Hepatocyte (in vitro differentiated cells): ENCODE data around the gene TMCC2. TPM values are rescaled to one million over a fixed set of nuclear protein-coding genes. Genes with fewer than 3 reads are reported as not detected.

Source experiments
- DNase-seq: peaks from one replicate; pipeline ENCODE4 v3.0.0-alpha.2; 2016; ENCODE audit warnings: low spot score
- H2AFZ ChIP-seq: fragments of 200-600 bp; sonication (generic); 2 replicates; pipeline ENCODE4 v1.6.0; 2016; ENCODE audit warnings: antibody characterized with exemption, mild to moderate bottlenecking
- H3K27ac ChIP-seq: fragments of 200-600 bp; sonication (generic); 2 replicates; pipeline ENCODE4 v1.5.1; 2016; ENCODE audit warnings: mild to moderate bottlenecking
- H3K27me3 ChIP-seq: fragments of 200-600 bp; sonication (generic); 2 replicates; pipeline ENCODE4 v1.6.1; 2016
- H3K36me3 ChIP-seq: fragments of 200-600 bp; sonication (generic); replicated peaks from 2 replicates; pipeline ENCODE4 v1.5.1; 2016; ENCODE audit warnings: low read depth; ENCODE audit not compliant: insufficient read depth
- H3K4me1 ChIP-seq: fragments of 200-600 bp; sonication (generic); 2 replicates; pipeline ENCODE4 v1.5.1; 2016; ENCODE audit warnings: mild to moderate bottlenecking, moderate library complexity; ENCODE audit not compliant: insufficient read depth
- H3K4me2 ChIP-seq: fragments of 200-600 bp; sonication (generic); 2 replicates; pipeline ENCODE4 v1.6.0; 2016
- H3K4me3 ChIP-seq: fragments of 200-600 bp; sonication (generic); 2 replicates; pipeline ENCODE4 v1.5.1; 2016; ENCODE audit warnings: mild to moderate bottlenecking
- H3K79me2 ChIP-seq: fragments of 200-600 bp; sonication (generic); 2 replicates; pipeline ENCODE4 v1.6.0; 2017; ENCODE audit warnings: mild to moderate bottlenecking
- H3K9me2 ChIP-seq: fragments of 200-600 bp; sonication (generic); replicated peaks from 2 replicates; pipeline ENCODE4 v1.6.0; 2017; ENCODE audit warnings: mild to moderate bottlenecking; ENCODE audit not compliant: insufficient read depth
- H3K9me3 ChIP-seq: fragments of 200-600 bp; sonication (generic); 2 replicates; pipeline ENCODE4 v1.5.1; 2016; ENCODE audit warnings: low read depth, mild to moderate bottlenecking
- H4K20me1 ChIP-seq: fragments of 200-600 bp; sonication (generic); 2 replicates; pipeline ENCODE4 v1.6.0; 2016; ENCODE audit warnings: mild to moderate bottlenecking; ENCODE audit not compliant: insufficient read depth, poor library complexity, severe bottlenecking
- EZH2 ChIP-seq: fragments of 200-600 bp; sonication (generic); IDR thresholded peaks from 2 replicates; pipeline ENCODE4 v1.6.1; 2016; ENCODE audit warnings: antibody characterized with exemption, mild to moderate bottlenecking, borderline replicate concordance
- EZH2phosphoT487 ChIP-seq: fragments of 200-600 bp; sonication (generic); IDR thresholded peaks from one replicate; pipeline ENCODE4 v1.6.1; 2018; ENCODE audit warnings: antibody characterized with exemption, mild to moderate bottlenecking, low read depth, moderate library complexity; ENCODE audit not compliant: unreplicated experiment, severe bottlenecking
- WGBS: methylation state at CpG from one replicate; pipeline ENCODE4 v1.1.6; 2016; ENCODE audit warnings: low lambda C conversion rate; ENCODE audit errors: missing lambda C conversion rate; 5-methylcytosine and 5-hydroxymethylcytosine counted together
- polyA plus RNA-seq: library from polyadenylated mRNA; unstranded; fragments of >200 nt; fragmentation: Nextera tagmentation; extraction: Ambion mirVana; gene quantifications from 2 replicates; pipeline ENCODE4 v1.2.1, GENCODE V29; 2016
- total RNA-seq: library from RNA; depleted of rRNA; stranded (reverse); fragments of >200 nt; gene quantifications from 2 replicates; pipeline ENCODE4 v1.2.3, GENCODE V29; 2014
- TF ChIP-seq, protein P1 (sequence below): fragments of 200-600 bp; sonication (generic); IDR thresholded peaks from 2 replicates; pipeline ENCODE4 v1.5.1; 2016; ENCODE audit warnings: antibody characterized with exemption, mild to moderate bottlenecking; ENCODE audit not compliant: poor library complexity

TMCC2 gene
- total and polyA plus RNA-seq, 2 experiments from 2014 or later = 2.5 to 2.9 TPM

DNA sequence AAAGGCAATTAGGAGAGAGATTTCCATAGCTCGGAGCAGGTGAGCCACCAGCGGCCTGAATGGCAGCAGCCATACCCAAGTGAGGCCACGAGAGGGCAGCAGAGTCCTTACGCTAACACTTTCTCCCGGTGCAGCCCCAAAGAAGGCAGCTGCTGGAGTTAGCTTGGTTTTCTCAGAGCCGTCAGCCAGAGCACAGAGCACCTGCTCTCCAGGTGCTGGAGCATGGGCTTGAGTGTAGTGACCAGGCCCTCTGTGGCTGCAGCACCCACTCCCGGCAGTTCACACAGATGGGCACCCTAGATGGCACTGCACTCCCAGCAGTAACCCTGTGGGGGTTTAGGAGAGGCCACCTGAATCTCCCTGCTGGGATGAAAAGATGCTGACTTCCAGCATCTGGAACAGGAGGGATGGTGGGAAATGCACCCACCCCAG lies 45.8 kb downstream of the TMCC2 start:
- no peaks in the 10 kb centered on the region for H3K4me1 ChIP-seq
- H3K4me2 ChIP-seq = no peak overlapping the region
- 11% methylated on average over 7 of the region's 7 CpGs for WGBS
- peak overlapping the region; percentile 42 for H3K27ac ChIP-seq
- no peaks in the 10 kb centered on the region for H3K79me2 ChIP-seq
- TF ChIP-seq, protein P1, sequence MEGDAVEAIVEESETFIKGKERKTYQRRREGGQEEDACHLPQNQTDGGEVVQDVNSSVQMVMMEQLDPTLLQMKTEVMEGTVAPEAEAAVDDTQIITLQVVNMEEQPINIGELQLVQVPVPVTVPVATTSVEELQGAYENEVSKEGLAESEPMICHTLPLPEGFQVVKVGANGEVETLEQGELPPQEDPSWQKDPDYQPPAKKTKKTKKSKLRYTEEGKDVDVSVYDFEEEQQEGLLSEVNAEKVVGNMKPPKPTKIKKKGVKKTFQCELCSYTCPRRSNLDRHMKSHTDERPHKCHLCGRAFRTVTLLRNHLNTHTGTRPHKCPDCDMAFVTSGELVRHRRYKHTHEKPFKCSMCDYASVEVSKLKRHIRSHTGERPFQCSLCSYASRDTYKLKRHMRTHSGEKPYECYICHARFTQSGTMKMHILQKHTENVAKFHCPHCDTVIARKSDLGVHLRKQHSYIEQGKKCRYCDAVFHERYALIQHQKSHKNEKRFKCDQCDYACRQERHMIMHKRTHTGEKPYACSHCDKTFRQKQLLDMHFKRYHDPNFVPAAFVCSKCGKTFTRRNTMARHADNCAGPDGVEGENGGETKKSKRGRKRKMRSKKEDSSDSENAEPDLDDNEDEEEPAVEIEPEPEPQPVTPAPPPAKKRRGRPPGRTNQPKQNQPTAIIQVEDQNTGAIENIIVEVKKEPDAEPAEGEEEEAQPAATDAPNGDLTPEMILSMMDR = peak; percentile 92
- no peak for TF ChIP-seq EZH2phosphoT487
- H3K9me2 ChIP-seq = no peaks in the 10 kb centered on the region
- H4K20me1 ChIP-seq = no peaks in the 10 kb centered on the region
- DNase-seq = peak; percentile 92
- no peaks in the 10 kb centered on the region for H3K9me3 ChIP-seq
- no peak overlapping the region for H2AFZ ChIP-seq
- no peaks in the 10 kb centered on the region for H3K36me3 ChIP-seq
- no peaks in the 10 kb centered on the region for H3K27me3 ChIP-seq
- no peak overlapping the region for H3K4me3 ChIP-seq

- H3K9me3 ChIP-seq = no peaks in the 10 kb centered on the region
- H4K20me1 ChIP-seq = no peaks in the 10 kb centered on the region
- no peaks in the 10 kb centered on the region for H3K79me2 ChIP-seq
- DNase-seq = no peak
- H3K4me1 ChIP-seq = no peaks in the 10 kb centered on the region
- H2AFZ ChIP-seq = no peak overlapping the region
- peak overlapping the region; percentile 42 for H3K27ac ChIP-seq
- WGBS = 67% methylated on average over 8 of the region's 8 CpGs
- TF ChIP-seq, protein P1 = no peak
- TF ChIP-seq EZH2phosphoT487 (no peak), EZH2 (no peak)
- no peaks in the 10 kb centered on the region for H3K27me3 ChIP-seq
- no peaks in the 10 kb centered on the region for H3K9me2 ChIP-seq
- no peak overlapping the region for H3K4me2 ChIP-seq
- H3K36me3 ChIP-seq = no peaks in the 10 kb centered on the region
- H3K4me3 ChIP-seq = no peak overlapping the region
Observed at GRCh38 chr1:205274041-205274691, 46.4 kb downstream of the TMCC2 start.

DNA sequence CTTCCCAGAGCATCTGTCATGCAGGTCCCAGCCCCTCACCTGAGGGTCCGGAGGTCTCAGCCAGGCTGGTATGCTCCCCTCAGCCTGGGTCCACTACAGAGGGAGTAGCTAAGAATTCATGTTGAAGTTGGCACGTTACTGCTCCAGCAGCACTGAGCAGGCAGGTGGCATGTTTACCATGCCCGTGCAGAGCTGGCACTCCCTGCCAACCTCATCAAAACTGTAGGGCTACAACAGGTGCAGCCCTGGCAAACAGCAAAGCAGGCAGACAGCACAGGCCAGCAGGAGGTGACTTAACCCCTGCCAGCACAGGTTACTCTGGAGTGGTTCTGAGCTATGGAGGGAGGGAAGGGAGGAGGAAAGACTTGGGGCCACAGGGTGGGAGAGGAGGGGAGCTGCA lies 47.4 kb downstream of the TMCC2 start:
- H4K20me1 ChIP-seq = no peaks in the 10 kb centered on the region
- H3K4me1 ChIP-seq = no peaks in the 10 kb centered on the region
- H2AFZ ChIP-seq = no peak overlapping the region
- no peak overlapping the region for H3K27ac ChIP-seq
- no peaks in the 10 kb centered on the region for H3K27me3 ChIP-seq
- H3K79me2 ChIP-seq = no peaks in the 10 kb centered on the region
- DNase-seq = no peak
- H3K9me2 ChIP-seq = no peaks in the 10 kb centered on the region
- TF ChIP-seq, protein P1 = no peak
- TF ChIP-seq EZH2phosphoT487 = no peak
- no peak for TF ChIP-seq EZH2
- 93% methylated on average over 3 of the region's 3 CpGs for WGBS
- no peak overlapping the region for H3K4me2 ChIP-seq
- no peaks in the 10 kb centered on the region for H3K9me3 ChIP-seq
- H3K4me3 ChIP-seq = no peak overlapping the region
- H3K36me3 ChIP-seq = no peaks in the 10 kb centered on the region
